DOHH2 (cell line): ENCODE data around the gene CISD1.

ENCODE experiments used
- H3F3A ChIP-seq: fragments of 200-600 bp; sonication (generic), shearing (Covaris generic); 2 replicates; pipeline ENCODE4 v1.6.0; 2016; ENCODE audit warnings: antibody characterized with exemption, mild to moderate bottlenecking; ENCODE audit not compliant: control insufficient read depth, insufficient read depth
- H3K27ac ChIP-seq: fragments of 200-600 bp; sonication (generic); 2 replicates; pipeline ENCODE4 v1.5.1; 2014; ENCODE audit warnings: low read depth, mild to moderate bottlenecking, low read length, moderate library complexity
- H3K27me3 ChIP-seq: fragments of 200-600 bp; sonication (generic); 2 replicates; pipeline ENCODE4 v1.6.1; 2014; ENCODE audit warnings: mild to moderate bottlenecking, low read length, mixed read lengths; ENCODE audit not compliant: control insufficient read depth
- H3K36me3 ChIP-seq: fragments of 200-600 bp; sonication (generic); 2 replicates; pipeline ENCODE4 v1.6.1; 2014; ENCODE audit warnings: mild to moderate bottlenecking, low read length, moderate library complexity, mixed read lengths; ENCODE audit not compliant: control insufficient read depth
- H3K4me1 ChIP-seq: fragments of 200-600 bp; sonication (generic); 2 replicates; pipeline ENCODE4 v1.6.1; 2014; ENCODE audit warnings: mild to moderate bottlenecking, low read length, mixed read lengths; ENCODE audit not compliant: control insufficient read depth
- H3K4me2 ChIP-seq: fragments of 200-600 bp; sonication (generic); 2 replicates; pipeline ENCODE4 v1.6.0; 2014; ENCODE audit warnings: mild to moderate bottlenecking, low read length, moderate library complexity
- H3K4me3 ChIP-seq: fragments of 200-600 bp; sonication (generic); 2 replicates; pipeline ENCODE4 v1.5.1; 2014; ENCODE audit warnings: mild to moderate bottlenecking, low read length, mixed read lengths
- H3K79me2 ChIP-seq: fragments of 200-600 bp; sonication (generic); 2 replicates; pipeline ENCODE4 v1.6.1; 2014; ENCODE audit warnings: mild to moderate bottlenecking, low read length, mixed read lengths; ENCODE audit not compliant: control insufficient read depth
- H3K9me2 ChIP-seq: fragments of 200-600 bp; sonication (generic); replicated peaks from 2 replicates; pipeline ENCODE4 v1.6.1; 2014; ENCODE audit warnings: mild to moderate bottlenecking, low read length, mixed read lengths; ENCODE audit not compliant: control insufficient read depth
- H3K9me3 ChIP-seq: fragments of 200-600 bp; sonication (generic); 2 replicates; pipeline ENCODE4 v1.6.1; 2014; ENCODE audit warnings: antibody characterized with exemption, low read length, mixed read lengths; ENCODE audit not compliant: control insufficient read depth, insufficient read depth
- H4K20me1 ChIP-seq: fragments of 200-600 bp; sonication (generic); 2 replicates; pipeline ENCODE4 v1.6.0; 2014; ENCODE audit warnings: low read depth, mild to moderate bottlenecking, antibody characterized with exemption, low read length, moderate library complexity; ENCODE audit not compliant: control insufficient read depth, insufficient read depth
- CTCF ChIP-seq: fragments of 200-600 bp; sonication (generic); IDR thresholded peaks from one replicate; pipeline ENCODE4 v1.5.1; 2014; ENCODE audit warnings: antibody characterized with exemption, mild to moderate bottlenecking, low read depth, low read length; ENCODE audit not compliant: poor library complexity, severe bottlenecking
- EZH2phosphoT487 ChIP-seq: fragments of 200-600 bp; sonication (generic); IDR thresholded peaks from 2 replicates; pipeline ENCODE4 v1.6.1; 2017; ENCODE audit warnings: borderline replicate concordance, mild to moderate bottlenecking, antibody characterized with exemption, low read length, moderate library complexity, mixed read lengths

CISD1 gene

GRCh38 chr10:58316874-58317273 is 47.9 kb downstream of the CISD1 start:
- no peak overlapping the region for H3K27ac ChIP-seq
- no peaks in the 10 kb centered on the region for H4K20me1 ChIP-seq
- no peaks in the 10 kb centered on the region for H3K9me3 ChIP-seq
- no peak overlapping the region for H3K4me2 ChIP-seq
- H3K9me2 ChIP-seq, result no peaks in the 10 kb centered on the region
- no peaks in the 10 kb centered on the region for H3F3A ChIP-seq
- H3K27me3 ChIP-seq, result no peaks in the 10 kb centered on the region
- H3K36me3 ChIP-seq, result no peaks in the 10 kb centered on the region
- TF ChIP-seq EZH2phosphoT487, result no peak
- no peak for TF ChIP-seq CTCF
- H3K4me3 ChIP-seq, result no peak overlapping the region
- no peaks in the 10 kb centered on the region for H3K4me1 ChIP-seq
- H3K79me2 ChIP-seq, result no peaks in the 10 kb centered on the region

- no peaks in the 10 kb centered on the region for H3K36me3 ChIP-seq
- H3K4me3 ChIP-seq, result no peak overlapping the region
- H3K79me2 ChIP-seq, result no peaks in the 10 kb centered on the region
- H4K20me1 ChIP-seq, result no peaks in the 10 kb centered on the region
- H3K4me2 ChIP-seq, result no peak overlapping the region
- TF ChIP-seq CTCF (no peak), EZH2phosphoT487 (no peak)
- H3K27me3 ChIP-seq, result no peaks in the 10 kb centered on the region
- H3K9me3 ChIP-seq, result no peaks in the 10 kb centered on the region
- H3K27ac ChIP-seq, result no peak overlapping the region
- peaks cover 8% of the 10 kb centered on the region for H3K4me1 ChIP-seq
- no peaks in the 10 kb centered on the region for H3F3A ChIP-seq
- no peaks in the 10 kb centered on the region for H3K9me2 ChIP-seq
These were observed 49.4 kb downstream of the CISD1 start for GRCh38 chr10:58318346-58318745.

- H3K9me2 ChIP-seq, result no peaks in the 10 kb centered on the region
- H4K20me1 ChIP-seq, result no peaks in the 10 kb centered on the region
- H3K27ac ChIP-seq, result no peak overlapping the region
- H3K4me1 ChIP-seq, result peaks cover 8% of the 10 kb centered on the region
- no peaks in the 10 kb centered on the region for H3K9me3 ChIP-seq
- TF ChIP-seq CTCF (no peak), EZH2phosphoT487 (no peak)
- no peaks in the 10 kb centered on the region for H3K36me3 ChIP-seq
- no peaks in the 10 kb centered on the region for H3F3A ChIP-seq
- no peaks in the 10 kb centered on the region for H3K79me2 ChIP-seq
- no peak overlapping the region for H3K4me3 ChIP-seq
- H3K27me3 ChIP-seq, result no peaks in the 10 kb centered on the region
- no peak overlapping the region for H3K4me2 ChIP-seq
These were observed 50.6 kb downstream of the CISD1 start for GRCh38 chr10:58319599-58319998.
